SK-N-SH (cell line): ENCODE data around the gene ZNF275. TPM values are rescaled to one million over a fixed set of nuclear protein-coding genes. Genes with fewer than 3 reads are reported as not detected.

ENCODE experiments used
- CTCF ChIA-PET: fragments of 300-600, 350-600 bp; formaldehyde crosslinking; extraction: SDS; loops from one replicate; lab custom pipeline; 2021; lab: Yijun Ruan, JAX
- POLR2A ChIA-PET: fragments of 350-600 bp; sonication (Branson Sonifier 250); formaldehyde crosslinking; extraction: SDS; loops from one replicate; lab custom pipeline; 2020; ENCODE audit warnings: antibody characterized with exemption, inconsistent platforms; lab: Yijun Ruan, JAX
- DNase-seq: peaks from one replicate; pipeline ENCODE4 v3.0.0; 2012
- H2AFZ ChIP-seq: fragments of 200-600 bp; sonication (generic); 2 replicates; pipeline ENCODE4 v1.8.1; 2016; ENCODE audit warnings: antibody characterized with exemption, mild to moderate bottlenecking, low read depth
- H3F3A ChIP-seq: fragments of 200-600 bp; sonication (generic); replicated peaks from 2 replicates; pipeline ENCODE3; 2016; ENCODE audit warnings: antibody characterized with exemption, mild to moderate bottlenecking; ENCODE audit not compliant: insufficient read depth
- H3K27ac ChIP-seq, 2 experiments: fragments of 200-500 bp in 1 of 2; fragments of 200-600 bp in 1 of 2; sonication (Bioruptor generic) in 1 of 2; sonication (generic), shearing (Covaris generic) in 1 of 2; 2 replicates each; pipeline versions ENCODE4 v1.5.1 to v1.6.1; 2014 to 2016; ENCODE audit warnings: low read depth in 2 of 2, inconsistent platforms in 1 of 2, low read length in 1 of 2, mild to moderate bottlenecking in 1 of 2, mixed read lengths in 1 of 2
- H3K27me3 ChIP-seq: fragments of 200-600 bp; sonication (generic), shearing (Covaris generic); 2 replicates; pipeline ENCODE4 v1.6.1; 2016; ENCODE audit warnings: mixed run types; ENCODE audit not compliant: insufficient read depth
- H3K36me3 ChIP-seq, 2 experiments: fragments of 200-500 bp in 1 of 2; fragments of 200-600 bp in 1 of 2; sonication (Bioruptor generic) in 1 of 2; sonication (generic) in 1 of 2; replicated peaks in 1 of 2; 2 replicates each; pipeline versions ENCODE3 to v1.5.1; 2014 to 2016; ENCODE audit warnings: low read length in 1 of 2, mild to moderate bottlenecking in 1 of 2; ENCODE audit not compliant: insufficient read depth in 2 of 2, control insufficient read depth in 1 of 2
- H3K4me1 ChIP-seq, 2 experiments: fragments of 200-500 bp in 1 of 2; fragments of 200-600 bp in 1 of 2; sonication (Bioruptor generic) in 1 of 2; sonication (generic), shearing (Covaris generic) in 1 of 2; 2 replicates each; pipeline versions ENCODE4 v1.5.1 to v1.6.1; 2014 to 2016; ENCODE audit warnings: low read depth in 1 of 2, low read length in 1 of 2, mixed run types in 1 of 2; ENCODE audit not compliant: insufficient read depth in 2 of 2, control insufficient read depth in 1 of 2
- H3K4me2 ChIP-seq: fragments of 200-600 bp; sonication (generic), shearing (Covaris generic); 2 replicates; pipeline ENCODE4 v1.6.1; 2017; ENCODE audit warnings: mixed run types
- H3K4me3 ChIP-seq, 2 experiments: fragments of 200-500 bp in 1 of 2; fragments of 200-600 bp in 1 of 2; sonication (Bioruptor generic) in 1 of 2; sonication (generic), shearing (Covaris generic) in 1 of 2; 2 replicates each; pipeline versions ENCODE4 v1.5.1 to v1.8.1; 2014 to 2016; ENCODE audit warnings: low read depth in 2 of 2, inconsistent platforms in 1 of 2, low read length in 1 of 2, mild to moderate bottlenecking in 1 of 2, mixed read lengths in 1 of 2, moderate library complexity in 1 of 2
- H3K79me2 ChIP-seq: fragments of 200-600 bp; sonication (generic); 2 replicates; pipeline ENCODE4 v1.8.1; 2017; ENCODE audit warnings: mild to moderate bottlenecking; ENCODE audit not compliant: insufficient read depth
- H3K9ac ChIP-seq: fragments of 200-600 bp; sonication (generic); 2 replicates; pipeline ENCODE4 v1.6.1; 2017; ENCODE audit warnings: mixed run types
- H3K9me2 ChIP-seq: fragments of 200-600 bp; sonication (generic); 2 replicates; pipeline ENCODE4 v1.6.1; 2017; ENCODE audit warnings: mixed run types
- H3K9me3 ChIP-seq: fragments of 200-600 bp; sonication (generic); 2 replicates; pipeline ENCODE4 v1.6.1; 2017; ENCODE audit warnings: mixed run types, mild to moderate bottlenecking, moderate library complexity
- H4K20me1 ChIP-seq: fragments of 200-600 bp; sonication (generic); 2 replicates; pipeline ENCODE4 v1.6.1; 2017; ENCODE audit warnings: mild to moderate bottlenecking, mixed run types; ENCODE audit not compliant: insufficient read depth
- ELF1 ChIP-seq: IDR thresholded peaks from 2 replicates; pipeline ENCODE4 v1.4.0; 2012
- EP300 ChIP-seq, 2 experiments: IDR thresholded peaks; 2 replicates each; pipeline versions ENCODE4 v1.4.0 to v1.6.1; 2012; ENCODE audit warnings: borderline replicate concordance in 1 of 2, low read depth in 1 of 2, low read length in 1 of 2
- FOXJ3 ChIP-seq: sonication (generic); formaldehyde crosslinking; IDR thresholded peaks from 2 replicates; pipeline ENCODE4 v1.5.1; 2020; ENCODE audit warnings: mild to moderate bottlenecking, missing genetic modification reagents
- FOXM1 ChIP-seq: IDR thresholded peaks from 2 replicates; pipeline ENCODE4 v1.4.0; 2012; ENCODE audit warnings: low read depth, mild to moderate bottlenecking
- IRF3 ChIP-seq: fragments of 150-350 bp; IDR thresholded peaks from 2 replicates; pipeline ENCODE4 v1.6.1; 2016; ENCODE audit warnings: mild to moderate bottlenecking, low read depth, low read length
- MAX ChIP-seq: IDR thresholded peaks from 2 replicates; pipeline ENCODE4 v1.4.0; 2012; ENCODE audit warnings: low read depth
- MXI1 ChIP-seq: IDR thresholded peaks from 2 replicates; pipeline ENCODE4 v1.6.1; 2012; ENCODE audit warnings: mild to moderate bottlenecking, low read depth, low read length, improper control_type of control experiment
- PBX3 ChIP-seq: IDR thresholded peaks from 2 replicates; pipeline ENCODE4; 2012
- RCOR1 ChIP-seq: fragments of 150-350 bp; IDR thresholded peaks from 2 replicates; pipeline ENCODE4 v1.6.1; 2017; ENCODE audit warnings: antibody characterized with exemption, low read length
- RXRA ChIP-seq: IDR thresholded peaks from 2 replicates; pipeline ENCODE4 v1.4.0; 2012; ENCODE audit warnings: low read depth, mild to moderate bottlenecking, borderline replicate concordance
- SIN3A ChIP-seq: IDR thresholded peaks from 2 replicates; pipeline ENCODE4 v1.6.1; 2012; ENCODE audit warnings: low read depth, mild to moderate bottlenecking, low read length, moderate library complexity, borderline replicate concordance
- TCF12 ChIP-seq: IDR thresholded peaks from 2 replicates; pipeline ENCODE4 v1.4.0; 2012
- TEAD4 ChIP-seq: IDR thresholded peaks from 2 replicates; pipeline ENCODE4 v1.4.0; 2012; ENCODE audit warnings: mild to moderate bottlenecking, borderline replicate concordance; ENCODE audit not compliant: insufficient read depth
- YY1 ChIP-seq: IDR thresholded peaks from 2 replicates; pipeline ENCODE4 v1.4.0; 2012; ENCODE audit warnings: low read depth, mild to moderate bottlenecking
- WGBS: methylation state at CpG from one replicate; pipeline ENCODE4 v1.1.6; 2017; ENCODE audit warnings: low lambda C conversion rate; 5-methylcytosine and 5-hydroxymethylcytosine counted together
- polyA plus RNA-seq, 3 experiments: library from polyadenylated mRNA; depleted of rRNA; stranded (reverse); fragments of >200 nt; gene quantifications; 2 replicates each; pipeline ENCODE4 v1.2.3, GENCODE V29; 2012
- TF ChIP-seq, protein P1 (sequence below): fragments of 200-600 bp; sonication (generic); IDR thresholded peaks from 2 replicates; pipeline ENCODE4 v1.6.1; 2017; ENCODE audit warnings: antibody characterized with exemption, mild to moderate bottlenecking, moderate library complexity
- TF ChIP-seq, protein P2 (sequence below): IDR thresholded peaks from 2 replicates; pipeline ENCODE4 v1.6.1; 2012; ENCODE audit warnings: mild to moderate bottlenecking, low read depth, low read length, moderate library complexity

The ZNF275 gene
- polyA plus RNA-seq, 1 of the 3 experiments (the other 2 are of a cell fraction): 4.9 TPM

GRCh38 chrX:153394612-153395011 is 60.7 kb downstream of the ZNF275 start:
- Histone ChIP-seq H2AFZ (no peak overlapping the region), H4K20me1 (no peaks in the 10 kb centered on the region), H3K27me3 (peaks cover 21% of the 10 kb centered on the region), H3K9ac (no peak overlapping the region), H3K4me2 (no peak overlapping the region), H3K9me2 (no peaks in the 10 kb centered on the region), H3K79me2 (no peaks in the 10 kb centered on the region), H3F3A (peaks cover 4% of the 10 kb centered on the region), H3K4me1 (no peaks in the 10 kb centered on the region), H3K9me3 (no peaks in the 10 kb centered on the region), H3K4me3 (no peak overlapping the region), H3K27ac (no peak overlapping the region), H3K36me3 (no peaks in the 10 kb centered on the region)
- ChIA-PET CTCF (no interaction called here), POLR2A (no interaction called here)
- 23% methylated on average over 13 of the region's 13 CpGs for WGBS
- no peak for DNase-seq
- no peak for TF ChIP-seq MXI1
- TF ChIP-seq RCOR1: no peak
- no peak for TF ChIP-seq YY1
- TF ChIP-seq EP300 (IDR thresholded peaks at IDR 0.05; ENCODE audit: borderline replicate concordance in 1 of 2, low read depth in 1 of 2, low read length in 1 of 2): no peak
- TF ChIP-seq FOXJ3 (CRISPR knock-in tag): no peak
- no peak for TF ChIP-seq SIN3A
- TF ChIP-seq IRF3: no peak
- TF ChIP-seq MAX: no peak
- TF ChIP-seq TEAD4: no peak
- no peak for TF ChIP-seq TCF12
- TF ChIP-seq, protein P1, sequence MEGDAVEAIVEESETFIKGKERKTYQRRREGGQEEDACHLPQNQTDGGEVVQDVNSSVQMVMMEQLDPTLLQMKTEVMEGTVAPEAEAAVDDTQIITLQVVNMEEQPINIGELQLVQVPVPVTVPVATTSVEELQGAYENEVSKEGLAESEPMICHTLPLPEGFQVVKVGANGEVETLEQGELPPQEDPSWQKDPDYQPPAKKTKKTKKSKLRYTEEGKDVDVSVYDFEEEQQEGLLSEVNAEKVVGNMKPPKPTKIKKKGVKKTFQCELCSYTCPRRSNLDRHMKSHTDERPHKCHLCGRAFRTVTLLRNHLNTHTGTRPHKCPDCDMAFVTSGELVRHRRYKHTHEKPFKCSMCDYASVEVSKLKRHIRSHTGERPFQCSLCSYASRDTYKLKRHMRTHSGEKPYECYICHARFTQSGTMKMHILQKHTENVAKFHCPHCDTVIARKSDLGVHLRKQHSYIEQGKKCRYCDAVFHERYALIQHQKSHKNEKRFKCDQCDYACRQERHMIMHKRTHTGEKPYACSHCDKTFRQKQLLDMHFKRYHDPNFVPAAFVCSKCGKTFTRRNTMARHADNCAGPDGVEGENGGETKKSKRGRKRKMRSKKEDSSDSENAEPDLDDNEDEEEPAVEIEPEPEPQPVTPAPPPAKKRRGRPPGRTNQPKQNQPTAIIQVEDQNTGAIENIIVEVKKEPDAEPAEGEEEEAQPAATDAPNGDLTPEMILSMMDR: no peak
- TF ChIP-seq PBX3: no peak
- no peak for TF ChIP-seq ELF1
- TF ChIP-seq FOXM1: no peak
- no peak for TF ChIP-seq RXRA
- TF ChIP-seq, protein P2, sequence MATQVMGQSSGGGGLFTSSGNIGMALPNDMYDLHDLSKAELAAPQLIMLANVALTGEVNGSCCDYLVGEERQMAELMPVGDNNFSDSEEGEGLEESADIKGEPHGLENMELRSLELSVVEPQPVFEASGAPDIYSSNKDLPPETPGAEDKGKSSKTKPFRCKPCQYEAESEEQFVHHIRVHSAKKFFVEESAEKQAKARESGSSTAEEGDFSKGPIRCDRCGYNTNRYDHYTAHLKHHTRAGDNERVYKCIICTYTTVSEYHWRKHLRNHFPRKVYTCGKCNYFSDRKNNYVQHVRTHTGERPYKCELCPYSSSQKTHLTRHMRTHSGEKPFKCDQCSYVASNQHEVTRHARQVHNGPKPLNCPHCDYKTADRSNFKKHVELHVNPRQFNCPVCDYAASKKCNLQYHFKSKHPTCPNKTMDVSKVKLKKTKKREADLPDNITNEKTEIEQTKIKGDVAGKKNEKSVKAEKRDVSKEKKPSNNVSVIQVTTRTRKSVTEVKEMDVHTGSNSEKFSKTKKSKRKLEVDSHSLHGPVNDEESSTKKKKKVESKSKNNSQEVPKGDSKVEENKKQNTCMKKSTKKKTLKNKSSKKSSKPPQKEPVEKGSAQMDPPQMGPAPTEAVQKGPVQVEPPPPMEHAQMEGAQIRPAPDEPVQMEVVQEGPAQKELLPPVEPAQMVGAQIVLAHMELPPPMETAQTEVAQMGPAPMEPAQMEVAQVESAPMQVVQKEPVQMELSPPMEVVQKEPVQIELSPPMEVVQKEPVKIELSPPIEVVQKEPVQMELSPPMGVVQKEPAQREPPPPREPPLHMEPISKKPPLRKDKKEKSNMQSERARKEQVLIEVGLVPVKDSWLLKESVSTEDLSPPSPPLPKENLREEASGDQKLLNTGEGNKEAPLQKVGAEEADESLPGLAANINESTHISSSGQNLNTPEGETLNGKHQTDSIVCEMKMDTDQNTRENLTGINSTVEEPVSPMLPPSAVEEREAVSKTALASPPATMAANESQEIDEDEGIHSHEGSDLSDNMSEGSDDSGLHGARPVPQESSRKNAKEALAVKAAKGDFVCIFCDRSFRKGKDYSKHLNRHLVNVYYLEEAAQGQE: no peak
